ENCODE data around the gene ZNF445. TPM values are rescaled to one million over a fixed set of nuclear protein-coding genes. Genes with fewer than 3 reads are reported as not detected.
"Not testable (repeated sequence)": the region's sequence is repeated elsewhere in the genome, so short reads cannot be mapped to it uniquely, and the experiment has no call there.

Gene ZNF445
- 2.8 TPM for total RNA-seq

- Histone ChIP-seq H3K4me3 (ENCODE audit: low read length) (peak within 1 kb of the TSS; percentile 71), H3K9me3 (ENCODE audit: low read depth, low read length) (no peaks in the 10 kb centered on the region), H3K27me3 (ENCODE audit: insufficient read depth, low read length) (no peaks in the 10 kb centered on the region), H3K4me1 (ENCODE audit: insufficient read depth, low read length) (peaks cover 20% of the 10 kb centered on the region)
Observed at GRCh38 chr3:44477312-44478030, at the start of gene ZNF445. TSS of gene ZNF445 (minus strand) at chr3:44477670. CDS start at chr3:44455549, 22,121 bp downstream.

- Histone ChIP-seq H3K4me1 (ENCODE audit: insufficient read depth, low read length) (no peaks in the 10 kb centered on the region), H3K4me3 (ENCODE audit: low read length) (no peak overlapping the region), H3K27me3 (ENCODE audit: insufficient read depth, low read length) (peaks cover 3% of the 10 kb centered on the region)
Observed at GRCh38 chr3:44525060-44525459, 47.6 kb upstream of the ZNF445 start.

GRCh38 chr3:44522494-44522933 is 45.0 kb upstream of the ZNF445 start:
- Histone ChIP-seq H3K9me3 (ENCODE audit: low read depth, low read length) (no peaks in the 10 kb centered on the region), H3K4me3 (ENCODE audit: low read length) (no peak overlapping the region), H3K4me1 (ENCODE audit: insufficient read depth, low read length) (peaks cover 8% of the 10 kb centered on the region), H3K27me3 (ENCODE audit: insufficient read depth, low read length) (peaks cover 3% of the 10 kb centered on the region)

More at GRCh38 chr3:44525060-44525459, 47.6 kb upstream of the ZNF445 start:
- no peaks in the 10 kb centered on the region for H3K9me3 ChIP-seq (ENCODE audit: low read depth, low read length)

GRCh38 chr3:44521721-44522120 is 44.3 kb upstream of the ZNF445 start:
- no peak overlapping the region for H3K4me3 ChIP-seq (ENCODE audit: low read length)
- no peaks in the 10 kb centered on the region for H3K9me3 ChIP-seq (ENCODE audit: low read depth, low read length)
- peaks cover 8% of the 10 kb centered on the region for H3K4me1 ChIP-seq (ENCODE audit: insufficient read depth, low read length)
- peaks cover 3% of the 10 kb centered on the region for H3K27me3 ChIP-seq (ENCODE audit: insufficient read depth, low read length)

- H3K4me1 ChIP-seq (ENCODE audit: insufficient read depth, low read length) = peaks cover 8% of the 10 kb centered on the region
- peaks cover 3% of the 10 kb centered on the region for H3K27me3 ChIP-seq (ENCODE audit: insufficient read depth, low read length)
- H3K9me3 ChIP-seq (ENCODE audit: low read depth, low read length) = no peaks in the 10 kb centered on the region
- H3K4me3 ChIP-seq (ENCODE audit: low read length) = no peak overlapping the region
Observed at GRCh38 chr3:44518782-44519156, 41.3 kb upstream of the ZNF445 start.

- no peak overlapping the region for H3K4me3 ChIP-seq (ENCODE audit: low read length)
- peaks cover 9% of the 10 kb centered on the region for H3K4me1 ChIP-seq (ENCODE audit: insufficient read depth, low read length)
- H3K9me3 ChIP-seq (ENCODE audit: low read depth, low read length) = no peaks in the 10 kb centered on the region
- no peaks in the 10 kb centered on the region for H3K27me3 ChIP-seq (ENCODE audit: insufficient read depth, low read length)
Observed at GRCh38 chr3:44516230-44516629, 38.8 kb upstream of the ZNF445 start.

- no peaks in the 10 kb centered on the region for H3K27me3 ChIP-seq (ENCODE audit: insufficient read depth, low read length)
- no peak overlapping the region for H3K4me3 ChIP-seq (ENCODE audit: low read length)
- H3K4me1 ChIP-seq (ENCODE audit: insufficient read depth, low read length) = peaks cover 23% of the 10 kb centered on the region
- no peaks in the 10 kb centered on the region for H3K9me3 ChIP-seq (ENCODE audit: low read depth, low read length)
Observed at GRCh38 chr3:44513513-44513912, 36.0 kb upstream of the ZNF445 start.

GRCh38 chr3:44511238-44511566 is 33.7 kb upstream of the ZNF445 start:
- peak overlapping the region; percentile 97 for H3K4me3 ChIP-seq (ENCODE audit: low read length)
- no peaks in the 10 kb centered on the region for H3K27me3 ChIP-seq (ENCODE audit: insufficient read depth, low read length)
- H3K4me1 ChIP-seq (ENCODE audit: insufficient read depth, low read length) = peaks cover 21% of the 10 kb centered on the region

GRCh38 chr3:44510000-44510368 is 32.5 kb upstream of the ZNF445 start:
- Histone ChIP-seq H3K9me3 (ENCODE audit: low read depth, low read length) (no peaks in the 10 kb centered on the region), H3K27me3 (ENCODE audit: insufficient read depth, low read length) (no peaks in the 10 kb centered on the region), H3K4me1 (ENCODE audit: insufficient read depth, low read length) (peaks cover 21% of the 10 kb centered on the region), H3K4me3 (ENCODE audit: low read length) (peak overlapping the region; percentile 97)

More at GRCh38 chr3:44511238-44511566, 33.7 kb upstream of the ZNF445 start:
- no peaks in the 10 kb centered on the region for H3K9me3 ChIP-seq (ENCODE audit: low read depth, low read length)

- Histone ChIP-seq H3K4me3 (ENCODE audit: low read length) (peak overlapping the region; percentile 97), H3K9me3 (ENCODE audit: low read depth, low read length) (no peaks in the 10 kb centered on the region), H3K27me3 (ENCODE audit: insufficient read depth, low read length) (no peaks in the 10 kb centered on the region), H3K4me1 (ENCODE audit: insufficient read depth, low read length) (peaks cover 21% of the 10 kb centered on the region)
Observed at GRCh38 chr3:44509393-44509921, 32.0 kb upstream of the ZNF445 start.

- H3K4me1 ChIP-seq (ENCODE audit: insufficient read depth, low read length) = peaks cover 21% of the 10 kb centered on the region
- no peak overlapping the region for H3K4me3 ChIP-seq (ENCODE audit: low read length)
- H3K9me3 ChIP-seq (ENCODE audit: low read depth, low read length) = no peaks in the 10 kb centered on the region
- H3K27me3 ChIP-seq (ENCODE audit: insufficient read depth, low read length) = no peaks in the 10 kb centered on the region
Observed at GRCh38 chr3:44506961-44507360, 29.5 kb upstream of the ZNF445 start.

- Histone ChIP-seq H3K4me3 (ENCODE audit: low read length) (no peak overlapping the region), H3K9me3 (ENCODE audit: low read depth, low read length) (no peaks in the 10 kb centered on the region), H3K27me3 (ENCODE audit: insufficient read depth, low read length) (no peaks in the 10 kb centered on the region), H3K4me1 (ENCODE audit: insufficient read depth, low read length) (peaks cover 21% of the 10 kb centered on the region)
Observed at GRCh38 chr3:44506556-44506955, 29.1 kb upstream of the ZNF445 start.

GRCh38 chr3:44504566-44504965 is 27.1 kb upstream of the ZNF445 start:
- no peak overlapping the region for H3K4me3 ChIP-seq (ENCODE audit: low read length)

GRCh38 chr3:44503178-44503577 is 25.7 kb upstream of the ZNF445 start:
- H3K4me1 ChIP-seq (ENCODE audit: insufficient read depth, low read length); H3K4me3 ChIP-seq (ENCODE audit: low read length); H3K27me3 ChIP-seq (ENCODE audit: insufficient read depth, low read length): not testable (repeated sequence)
- H3K9me3 ChIP-seq (ENCODE audit: low read depth, low read length) = peaks cover 33% of the 10 kb centered on the region

More at GRCh38 chr3:44504566-44504965, 27.1 kb upstream of the ZNF445 start:
- Histone ChIP-seq H3K27me3 (ENCODE audit: insufficient read depth, low read length) (no peaks in the 10 kb centered on the region), H3K4me1 (ENCODE audit: insufficient read depth, low read length) (peaks cover 11% of the 10 kb centered on the region), H3K9me3 (ENCODE audit: low read depth, low read length) (peaks cover 19% of the 10 kb centered on the region)

GRCh38 chr3:44501971-44502370 is 24.5 kb upstream of the ZNF445 start:
- Histone ChIP-seq H3K9me3 (ENCODE audit: low read depth, low read length) (peaks cover 35% of the 10 kb centered on the region), H3K4me3 (ENCODE audit: low read length) (no peak overlapping the region), H3K27me3 (ENCODE audit: insufficient read depth, low read length) (no peaks in the 10 kb centered on the region), H3K4me1 (ENCODE audit: insufficient read depth, low read length) (no peaks in the 10 kb centered on the region)

GRCh38 chr3:44499899-44500168 is 22.4 kb upstream of the ZNF445 start:
- H3K27me3 ChIP-seq (ENCODE audit: insufficient read depth, low read length); H3K4me1 ChIP-seq (ENCODE audit: insufficient read depth, low read length); H3K4me3 ChIP-seq (ENCODE audit: low read length): not testable (repeated sequence)
- peaks cover 45% of the 10 kb centered on the region for H3K9me3 ChIP-seq (ENCODE audit: low read depth, low read length)

Measured in mononuclear cell (primary cell).